MM.1S (cell line): ENCODE results near the gene RPL35A.

Experiments used
- DNase-seq: peaks from one replicate; pipeline ENCODE4 v3.0.0-alpha.2; 2015
- H2AFZ ChIP-seq: fragments of 300-600 bp; sonication (generic); 2 replicates; pipeline ENCODE4 v1.6.0; 2016; ENCODE audit warnings: antibody characterized with exemption, low read length
- H3F3A ChIP-seq: fragments of 300-600 bp; sonication (generic); 2 replicates; pipeline ENCODE4 v1.6.1; 2016; ENCODE audit warnings: mild to moderate bottlenecking, antibody characterized with exemption, low read length, moderate library complexity, mixed read lengths; ENCODE audit not compliant: insufficient read depth
- H3K27ac ChIP-seq: fragments of 300-600 bp; sonication (generic); 2 replicates; pipeline ENCODE4 v1.5.1; 2016; ENCODE audit warnings: mild to moderate bottlenecking, low read length
- H3K27me3 ChIP-seq: fragments of 300-600 bp; sonication (generic); replicated peaks from 2 replicates; pipeline ENCODE4 v1.6.0; 2016; ENCODE audit warnings: low read length; ENCODE audit not compliant: insufficient read depth
- H3K36me3 ChIP-seq: fragments of 300-600 bp; sonication (generic); replicated peaks from 2 replicates; pipeline ENCODE4 v1.6.1; 2016; ENCODE audit warnings: mild to moderate bottlenecking, low read length, mixed read lengths; ENCODE audit not compliant: insufficient read depth
- H3K4me1 ChIP-seq: fragments of 300-600 bp; sonication (generic); 2 replicates; pipeline ENCODE4 v1.6.1; 2016; ENCODE audit warnings: low read length, mixed read lengths
- H3K4me2 ChIP-seq: fragments of 300-600 bp; sonication (generic); 2 replicates; pipeline ENCODE4 v1.6.0; 2016; ENCODE audit warnings: low read depth, low read length
- H3K4me3 ChIP-seq: fragments of 300-600 bp; sonication (generic); 2 replicates; pipeline ENCODE4 v1.5.1; 2016; ENCODE audit warnings: low read length, mixed read lengths
- H3K79me2 ChIP-seq: fragments of 300-600 bp; sonication (generic); 2 replicates; pipeline ENCODE4 v1.6.1; 2016; ENCODE audit warnings: mixed run types, low read length, mixed read lengths
- H3K9ac ChIP-seq: fragments of 300-600 bp; sonication (generic); 2 replicates; pipeline ENCODE4 v1.6.1; 2016; ENCODE audit warnings: low read length, mixed read lengths
- H3K9me2 ChIP-seq: fragments of 300-600 bp; sonication (generic); replicated peaks from 2 replicates; pipeline ENCODE4 v1.6.1; 2016; ENCODE audit warnings: mild to moderate bottlenecking, low read length, mixed read lengths; ENCODE audit not compliant: insufficient read depth
- H3K9me3 ChIP-seq: fragments of 300-600 bp; sonication (generic); replicated peaks from 2 replicates; pipeline ENCODE4 v1.6.1; 2016; ENCODE audit warnings: mild to moderate bottlenecking, low read length, mixed read lengths; ENCODE audit not compliant: insufficient read depth
- H4K20me1 ChIP-seq: fragments of 300-600 bp; sonication (generic); 2 replicates; pipeline ENCODE4 v1.6.1; 2016; ENCODE audit warnings: mild to moderate bottlenecking, low read length, moderate library complexity, mixed read lengths; ENCODE audit not compliant: insufficient read depth
- EZH2 ChIP-seq: fragments of 300-600 bp; sonication (generic); optimal IDR thresholded peaks from 2 replicates; pipeline ENCODE3; 2017; ENCODE audit warnings: low read depth, mild to moderate bottlenecking, antibody characterized with exemption, low read length, mixed read lengths
- EZH2phosphoT487 ChIP-seq: fragments of 300-600 bp; sonication (generic); IDR thresholded peaks from 2 replicates; pipeline ENCODE4 v1.6.1; 2018; ENCODE audit warnings: antibody characterized with exemption, low read length
- TF ChIP-seq, protein P1 (sequence below): fragments of 300-600 bp; sonication (generic); IDR thresholded peaks from 2 replicates; pipeline ENCODE4 v1.5.1; 2016; ENCODE audit warnings: antibody characterized with exemption, low read length, mixed read lengths

Gene RPL35A

DNA sequence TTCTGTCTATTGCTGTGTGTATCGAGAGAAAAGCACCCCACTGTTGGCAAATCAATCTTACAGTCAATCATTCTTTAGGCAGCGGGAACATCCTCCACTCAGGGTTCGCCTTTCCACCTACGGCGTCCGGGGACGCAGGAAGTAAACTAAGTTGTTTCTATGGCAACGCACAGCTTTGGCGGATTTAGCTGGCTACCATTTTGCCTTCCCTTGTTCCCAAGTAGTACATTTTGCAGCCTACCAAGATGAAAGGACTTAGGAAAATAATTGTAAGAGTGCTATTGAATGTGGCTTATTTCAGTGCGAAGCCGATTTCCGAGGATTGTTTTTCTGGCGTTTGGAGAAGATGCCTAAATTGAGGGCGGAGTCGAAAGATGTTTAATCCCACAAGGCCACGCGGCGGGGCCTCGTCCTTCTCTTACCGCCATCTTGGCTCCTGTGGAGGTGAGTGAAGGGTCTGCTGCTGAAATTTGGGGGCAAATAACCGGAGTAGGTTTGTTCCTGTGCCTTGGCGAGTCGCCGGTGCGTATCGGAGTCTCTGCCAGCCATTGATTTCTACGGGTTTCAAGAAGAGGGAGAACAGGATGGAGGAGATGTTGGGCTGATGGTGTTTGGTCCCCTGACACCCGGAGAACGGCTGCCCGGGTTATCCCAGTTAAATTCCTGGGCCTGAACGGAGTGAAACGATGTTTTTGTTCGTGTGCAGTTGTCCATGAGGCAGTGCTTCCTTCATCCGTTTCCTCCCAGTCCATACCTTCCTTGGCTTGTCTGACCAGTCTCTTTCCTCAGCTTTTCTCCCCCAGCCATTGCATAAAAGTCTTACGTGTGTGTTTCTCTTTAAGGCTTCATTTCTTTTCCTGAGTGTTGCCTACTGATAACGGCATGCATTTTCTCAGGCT, at the start of gene RPL35A:
Gene RPL35A (plus strand): TSS at position 413 of the 899 bp plus-strand sequence. CDS start 778 bp downstream, outside the sequence.
- H3K27ac ChIP-seq: peak within 1 kb of the TSS; percentile 75
- TF ChIP-seq EZH2phosphoT487: no peak
- no peak for TF ChIP-seq EZH2
- peaks cover 50% of the 10 kb centered on the region for H3K79me2 ChIP-seq
- peak within 1 kb of the TSS; percentile 93 for H3K4me2 ChIP-seq
- peaks cover 14% of the 10 kb centered on the region for H3K4me1 ChIP-seq
- H3K9me3 ChIP-seq: no peaks in the 10 kb centered on the region
- H3K9ac ChIP-seq: peak within 1 kb of the TSS; percentile 88
- H2AFZ ChIP-seq: peak within 1 kb of the TSS; percentile 56
- peak; percentile 97 for DNase-seq
- peaks cover 12% of the 10 kb centered on the region; the same call in 1 of the 2 replicates for H4K20me1 ChIP-seq
- peaks cover 38% of the 10 kb centered on the region for H3K36me3 ChIP-seq
- H3F3A ChIP-seq: peaks cover 44% of the 10 kb centered on the region
- peaks cover 11% of the 10 kb centered on the region; the same call in 1 of the 2 replicates for H3K27me3 ChIP-seq
- H3K9me2 ChIP-seq: no peaks in the 10 kb centered on the region
- H3K4me3 ChIP-seq: peak within 1 kb of the TSS; percentile 83

DNA sequence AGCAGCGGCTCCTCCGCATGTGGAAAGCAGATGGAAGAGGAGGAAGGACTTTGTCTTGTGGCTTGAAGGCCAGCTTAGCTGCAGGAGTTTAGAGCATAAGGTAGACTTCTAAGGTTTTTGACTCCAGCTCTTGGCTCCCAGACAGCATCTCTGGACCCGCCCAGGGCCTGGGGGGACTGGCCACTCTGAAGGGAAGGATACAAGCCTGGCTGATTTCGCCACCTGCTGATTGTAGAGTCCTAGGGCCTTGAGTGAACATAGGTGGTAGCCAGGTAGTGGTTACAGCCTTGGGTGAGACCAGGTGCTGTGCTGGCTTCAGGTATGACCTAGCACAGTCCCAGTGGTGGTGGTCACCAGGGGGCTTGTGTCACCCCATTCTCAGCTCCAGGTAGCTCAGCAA, 48.4 kb upstream of the RPL35A start:
- Histone ChIP-seq H3K79me2 (no peaks in the 10 kb centered on the region), H3K4me3 (no peak overlapping the region), H3F3A (no peaks in the 10 kb centered on the region), H3K4me2 (no peak overlapping the region), H3K27ac (no peak overlapping the region), H3K9ac (no peak overlapping the region), H3K4me1 (0 out of 2 replicates have a peak, but pooled peaks cover 2% of the 10 kb centered on the region), H3K27me3 (no peaks in the 10 kb centered on the region), H3K9me2 (no peaks in the 10 kb centered on the region), H3K36me3 (no peaks in the 10 kb centered on the region), H2AFZ (no peak overlapping the region), H3K9me3 (no peaks in the 10 kb centered on the region), H4K20me1 (no peaks in the 10 kb centered on the region)
- no peak for TF ChIP-seq EZH2
- no peak for TF ChIP-seq EZH2phosphoT487
- TF ChIP-seq, protein P1, sequence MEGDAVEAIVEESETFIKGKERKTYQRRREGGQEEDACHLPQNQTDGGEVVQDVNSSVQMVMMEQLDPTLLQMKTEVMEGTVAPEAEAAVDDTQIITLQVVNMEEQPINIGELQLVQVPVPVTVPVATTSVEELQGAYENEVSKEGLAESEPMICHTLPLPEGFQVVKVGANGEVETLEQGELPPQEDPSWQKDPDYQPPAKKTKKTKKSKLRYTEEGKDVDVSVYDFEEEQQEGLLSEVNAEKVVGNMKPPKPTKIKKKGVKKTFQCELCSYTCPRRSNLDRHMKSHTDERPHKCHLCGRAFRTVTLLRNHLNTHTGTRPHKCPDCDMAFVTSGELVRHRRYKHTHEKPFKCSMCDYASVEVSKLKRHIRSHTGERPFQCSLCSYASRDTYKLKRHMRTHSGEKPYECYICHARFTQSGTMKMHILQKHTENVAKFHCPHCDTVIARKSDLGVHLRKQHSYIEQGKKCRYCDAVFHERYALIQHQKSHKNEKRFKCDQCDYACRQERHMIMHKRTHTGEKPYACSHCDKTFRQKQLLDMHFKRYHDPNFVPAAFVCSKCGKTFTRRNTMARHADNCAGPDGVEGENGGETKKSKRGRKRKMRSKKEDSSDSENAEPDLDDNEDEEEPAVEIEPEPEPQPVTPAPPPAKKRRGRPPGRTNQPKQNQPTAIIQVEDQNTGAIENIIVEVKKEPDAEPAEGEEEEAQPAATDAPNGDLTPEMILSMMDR: no peak
- DNase-seq: no peak

DNA sequence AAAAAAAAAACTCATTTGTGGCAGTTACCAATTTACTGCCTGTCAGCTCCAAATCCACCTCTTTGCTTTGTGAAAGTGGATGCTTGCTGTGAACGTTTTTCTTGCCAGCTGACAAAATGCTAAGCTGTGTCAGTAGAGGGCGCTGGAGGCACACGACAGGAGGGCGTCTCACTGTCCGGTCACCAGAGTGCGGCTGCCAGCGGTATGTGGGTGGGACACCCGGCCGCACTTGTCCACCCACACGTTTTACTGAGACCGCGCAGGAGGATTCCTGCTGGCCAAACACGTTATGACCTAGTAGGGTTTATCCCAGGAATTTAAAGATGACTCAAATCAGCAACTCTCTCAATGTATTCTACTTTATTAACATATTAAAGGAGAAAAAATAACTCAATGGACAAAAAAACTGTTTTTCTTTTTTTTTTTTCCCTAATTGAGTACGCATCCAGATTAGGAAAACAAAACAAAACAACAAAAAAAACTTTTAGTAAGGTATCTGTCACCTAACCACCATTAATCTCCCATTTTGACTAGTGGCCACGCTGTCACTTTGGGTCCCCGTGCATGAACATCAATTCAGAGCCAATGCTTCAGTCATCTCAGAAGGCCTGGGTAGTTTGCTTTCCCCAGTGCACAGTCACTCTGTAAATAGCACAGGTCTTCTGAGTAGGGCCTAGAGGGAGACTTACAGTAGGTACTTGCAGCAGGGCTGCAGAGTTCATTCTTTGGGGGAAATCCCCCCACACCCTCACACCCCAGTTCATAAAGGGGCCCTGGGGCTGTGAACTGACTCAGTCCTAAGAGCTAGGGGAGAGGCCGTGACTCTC, 43.8 kb upstream of the RPL35A start:
- Histone ChIP-seq H3K27me3 (no peaks in the 10 kb centered on the region), H3K9me2 (no peaks in the 10 kb centered on the region), H3K9ac (no peak overlapping the region), H3K27ac (no peak overlapping the region), H4K20me1 (no peaks in the 10 kb centered on the region), H3K4me3 (no peak overlapping the region), H3K36me3 (no peaks in the 10 kb centered on the region), H3K9me3 (no peaks in the 10 kb centered on the region), H3K4me1 (0 out of 2 replicates have a peak, but pooled peaks cover 2% of the 10 kb centered on the region), H3K79me2 (no peaks in the 10 kb centered on the region), H2AFZ (no peak overlapping the region), H3F3A (no peaks in the 10 kb centered on the region), H3K4me2 (peak overlapping the region; percentile 22)
- TF ChIP-seq, protein P1: peak; percentile 99
- no peak for TF ChIP-seq EZH2phosphoT487
- no peak for TF ChIP-seq EZH2
- DNase-seq: peak; percentile 91
